ENCODE data around the gene LGI4. TPM values are rescaled to one million over a fixed set of nuclear protein-coding genes. Genes with fewer than 3 reads are reported as not detected.

The LGI4 gene
- total and polyA plus RNA-seq, 2 experiments from 2014 or later: 3.4 to 4.3 TPM

DNA sequence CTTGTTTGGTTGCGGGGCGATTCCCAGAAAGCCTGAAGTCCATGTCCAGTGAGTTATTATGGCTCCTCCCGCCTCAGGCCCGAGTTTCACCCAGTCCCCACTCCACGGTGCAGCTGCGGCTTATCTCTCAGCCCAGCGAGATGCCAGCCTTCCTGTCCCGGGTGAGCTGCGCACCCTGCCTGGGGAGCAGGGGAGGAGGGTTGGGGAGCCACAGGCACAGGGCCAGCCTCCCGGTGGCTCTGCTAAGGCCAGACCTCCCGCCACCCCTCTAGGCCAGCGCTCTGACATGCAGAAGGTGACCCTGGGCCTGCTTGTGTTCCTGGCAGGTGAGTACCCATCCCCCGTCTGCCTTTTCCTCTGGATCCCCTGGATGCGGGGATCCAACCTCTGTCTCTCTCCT lies 15.8 kb downstream of the LGI4 start (continued):
- TF ChIP-seq, protein P1, sequence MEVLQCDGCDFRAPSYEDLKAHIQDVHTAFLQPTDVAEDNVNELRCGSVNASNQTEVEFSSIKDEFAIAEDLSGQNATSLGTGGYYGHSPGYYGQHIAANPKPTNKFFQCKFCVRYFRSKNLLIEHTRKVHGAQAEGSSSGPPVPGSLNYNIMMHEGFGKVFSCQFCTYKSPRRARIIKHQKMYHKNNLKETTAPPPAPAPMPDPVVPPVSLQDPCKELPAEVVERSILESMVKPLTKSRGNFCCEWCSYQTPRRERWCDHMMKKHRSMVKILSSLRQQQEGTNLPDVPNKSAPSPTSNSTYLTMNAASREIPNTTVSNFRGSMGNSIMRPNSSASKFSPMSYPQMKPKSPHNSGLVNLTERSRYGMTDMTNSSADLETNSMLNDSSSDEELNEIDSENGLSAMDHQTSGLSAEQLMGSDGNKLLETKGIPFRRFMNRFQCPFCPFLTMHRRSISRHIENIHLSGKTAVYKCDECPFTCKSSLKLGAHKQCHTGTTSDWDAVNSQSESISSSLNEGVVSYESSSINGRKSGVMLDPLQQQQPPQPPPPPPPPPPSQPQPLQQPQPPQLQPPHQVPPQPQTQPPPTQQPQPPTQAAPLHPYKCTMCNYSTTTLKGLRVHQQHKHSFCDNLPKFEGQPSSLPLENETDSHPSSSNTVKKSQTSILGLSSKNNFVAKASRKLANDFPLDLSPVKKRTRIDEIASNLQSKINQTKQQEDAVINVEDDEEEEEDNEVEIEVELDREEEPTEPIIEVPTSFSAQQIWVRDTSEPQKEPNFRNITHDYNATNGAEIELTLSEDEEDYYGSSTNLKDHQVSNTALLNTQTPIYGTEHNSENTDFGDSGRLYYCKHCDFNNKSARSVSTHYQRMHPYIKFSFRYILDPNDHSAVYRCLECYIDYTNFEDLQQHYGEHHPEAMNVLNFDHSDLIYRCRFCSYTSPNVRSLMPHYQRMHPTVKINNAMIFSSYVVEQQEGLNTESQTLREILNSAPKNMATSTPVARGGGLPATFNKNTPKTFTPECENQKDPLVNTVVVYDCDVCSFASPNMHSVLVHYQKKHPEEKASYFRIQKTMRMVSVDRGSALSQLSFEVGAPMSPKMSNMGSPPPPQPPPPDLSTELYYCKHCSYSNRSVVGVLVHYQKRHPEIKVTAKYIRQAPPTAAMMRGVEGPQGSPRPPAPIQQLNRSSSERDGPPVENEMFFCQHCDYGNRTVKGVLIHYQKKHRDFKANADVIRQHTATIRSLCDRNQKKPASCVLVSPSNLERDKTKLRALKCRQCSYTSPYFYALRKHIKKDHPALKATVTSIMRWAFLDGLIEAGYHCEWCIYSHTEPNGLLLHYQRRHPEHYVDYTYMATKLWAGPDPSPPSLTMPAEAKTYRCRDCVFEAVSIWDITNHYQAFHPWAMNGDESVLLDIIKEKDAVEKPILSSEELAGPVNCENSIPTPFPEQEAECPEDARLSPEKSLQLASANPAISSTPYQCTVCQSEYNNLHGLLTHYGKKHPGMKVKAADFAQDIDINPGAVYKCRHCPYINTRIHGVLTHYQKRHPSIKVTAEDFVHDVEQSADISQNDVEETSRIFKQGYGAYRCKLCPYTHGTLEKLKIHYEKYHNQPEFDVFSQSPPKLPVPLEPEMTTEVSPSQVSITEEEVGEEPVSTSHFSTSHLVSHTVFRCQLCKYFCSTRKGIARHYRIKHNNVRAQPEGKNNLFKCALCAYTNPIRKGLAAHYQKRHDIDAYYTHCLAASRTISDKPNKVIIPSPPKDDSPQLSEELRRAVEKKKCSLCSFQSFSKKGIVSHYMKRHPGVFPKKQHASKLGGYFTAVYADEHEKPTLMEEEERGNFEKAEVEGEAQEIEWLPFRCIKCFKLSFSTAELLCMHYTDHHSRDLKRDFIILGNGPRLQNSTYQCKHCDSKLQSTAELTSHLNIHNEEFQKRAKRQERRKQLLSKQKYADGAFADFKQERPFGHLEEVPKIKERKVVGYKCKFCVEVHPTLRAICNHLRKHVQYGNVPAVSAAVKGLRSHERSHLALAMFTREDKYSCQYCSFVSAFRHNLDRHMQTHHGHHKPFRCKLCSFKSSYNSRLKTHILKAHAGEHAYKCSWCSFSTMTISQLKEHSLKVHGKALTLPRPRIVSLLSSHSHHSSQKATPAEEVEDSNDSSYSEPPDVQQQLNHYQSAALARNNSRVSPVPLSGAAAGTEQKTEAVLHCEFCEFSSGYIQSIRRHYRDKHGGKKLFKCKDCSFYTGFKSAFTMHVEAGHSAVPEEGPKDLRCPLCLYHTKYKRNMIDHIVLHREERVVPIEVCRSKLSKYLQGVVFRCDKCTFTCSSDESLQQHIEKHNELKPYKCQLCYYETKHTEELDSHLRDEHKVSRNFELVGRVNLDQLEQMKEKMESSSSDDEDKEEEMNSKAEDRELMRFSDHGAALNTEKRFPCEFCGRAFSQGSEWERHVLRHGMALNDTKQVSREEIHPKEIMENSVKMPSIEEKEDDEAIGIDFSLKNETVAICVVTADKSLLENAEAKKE (CRISPR knock-in tag; IDR thresholded peaks at IDR 0.05): no peak
- TF ChIP-seq POLR2AphosphoS5 (IDR thresholded peaks at IDR 0.05; ENCODE audit: low read depth) (no peak), CREB1 (CRISPR knock-in tag; IDR thresholded peaks at IDR 0.05; ENCODE audit: low read depth) (no peak), NANOG (IDR thresholded peaks at IDR 0.05; ENCODE audit: borderline replicate concordance) (no peak), STAT1 (IDR thresholded peaks at IDR 0.05; ENCODE audit: unreplicated experiment) (no peak)

DNA sequence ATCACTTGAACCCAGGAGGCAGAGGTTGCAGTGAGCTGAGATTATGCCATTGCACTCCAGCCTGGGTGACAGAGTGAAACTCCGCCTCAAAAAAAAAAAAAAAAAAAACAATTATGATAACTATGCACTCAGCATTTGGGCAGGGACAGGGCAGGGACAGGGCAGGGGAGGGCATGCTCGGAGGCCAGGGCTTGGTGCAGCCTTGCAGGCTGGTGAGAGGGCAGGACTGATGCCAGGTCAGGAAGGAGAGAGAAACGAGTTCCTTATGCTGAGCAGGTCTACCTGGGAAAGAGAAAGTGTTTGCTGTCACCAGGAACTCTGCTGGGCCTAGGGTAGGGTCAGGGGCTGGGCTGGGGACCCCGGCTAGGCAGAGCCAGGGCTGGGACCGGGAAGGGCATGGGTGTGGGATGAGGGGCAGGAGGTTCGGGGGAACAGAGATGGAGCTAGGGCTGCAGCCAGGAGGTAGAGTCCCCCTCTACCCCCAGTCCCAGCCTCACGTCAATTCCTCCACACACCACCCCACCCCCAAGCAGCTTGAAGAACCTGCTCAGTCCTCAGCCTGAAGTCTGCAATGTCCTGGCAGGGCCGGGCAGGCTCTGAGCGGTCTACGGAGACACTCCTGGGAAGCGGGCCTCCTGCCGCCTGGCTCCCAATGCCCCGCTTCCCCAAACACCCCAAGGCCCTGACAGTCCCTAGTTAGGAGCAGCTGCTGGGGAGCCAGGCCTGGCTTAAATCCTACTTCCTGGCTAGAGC lies 16.4 kb downstream of the LGI4 start:
- no peak for DNase-seq (ENCODE audit: low spot score)
- ATAC-seq: no peak; the same call in 2 of the 3 replicates
- no peak overlapping the region for H3K4me2 ChIP-seq
- peaks cover 22% of the 10 kb centered on the region for H3K27me3 Mint-ChIP-seq (ENCODE audit: insufficient read depth, low read depth, poor library complexity)
- H3K4me3 ChIP-seq: no peak overlapping the region
- H3K9me3 Mint-ChIP-seq: no peaks in the 10 kb centered on the region; the same call in 2 of the 3 replicates
- H3F3A ChIP-seq (replicated peaks; ENCODE audit: low read depth): no peaks in the 10 kb centered on the region
- H3K36me3 ChIP-seq (ENCODE audit: insufficient read depth): no peaks in the 10 kb centered on the region
- H3K79me2 ChIP-seq (replicated peaks; ENCODE audit: insufficient read depth): no peaks in the 10 kb centered on the region
- H3K4me1 Mint-ChIP-seq: peaks cover 44% of the 10 kb centered on the region
- no peaks in the 10 kb centered on the region for H4K20me1 ChIP-seq (replicated peaks; ENCODE audit: insufficient read depth)
- H3K4me1 ChIP-seq (ENCODE audit: insufficient read depth): peaks cover 29% of the 10 kb centered on the region
- no peak overlapping the region for H3K4me3 Mint-ChIP-seq
- no peak overlapping the region for H3K27ac Mint-ChIP-seq
- no peak overlapping the region for H3K27ac ChIP-seq (ENCODE audit: low read depth)
- no peaks in the 10 kb centered on the region for H3K9me2 ChIP-seq (ENCODE audit: insufficient read depth)
- no peaks in the 10 kb centered on the region for H3K27me3 ChIP-seq (ENCODE audit: insufficient read depth)
- TF ChIP-seq, protein P2, sequence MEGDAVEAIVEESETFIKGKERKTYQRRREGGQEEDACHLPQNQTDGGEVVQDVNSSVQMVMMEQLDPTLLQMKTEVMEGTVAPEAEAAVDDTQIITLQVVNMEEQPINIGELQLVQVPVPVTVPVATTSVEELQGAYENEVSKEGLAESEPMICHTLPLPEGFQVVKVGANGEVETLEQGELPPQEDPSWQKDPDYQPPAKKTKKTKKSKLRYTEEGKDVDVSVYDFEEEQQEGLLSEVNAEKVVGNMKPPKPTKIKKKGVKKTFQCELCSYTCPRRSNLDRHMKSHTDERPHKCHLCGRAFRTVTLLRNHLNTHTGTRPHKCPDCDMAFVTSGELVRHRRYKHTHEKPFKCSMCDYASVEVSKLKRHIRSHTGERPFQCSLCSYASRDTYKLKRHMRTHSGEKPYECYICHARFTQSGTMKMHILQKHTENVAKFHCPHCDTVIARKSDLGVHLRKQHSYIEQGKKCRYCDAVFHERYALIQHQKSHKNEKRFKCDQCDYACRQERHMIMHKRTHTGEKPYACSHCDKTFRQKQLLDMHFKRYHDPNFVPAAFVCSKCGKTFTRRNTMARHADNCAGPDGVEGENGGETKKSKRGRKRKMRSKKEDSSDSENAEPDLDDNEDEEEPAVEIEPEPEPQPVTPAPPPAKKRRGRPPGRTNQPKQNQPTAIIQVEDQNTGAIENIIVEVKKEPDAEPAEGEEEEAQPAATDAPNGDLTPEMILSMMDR (conservative IDR thresholded peaks at IDR 0.05; ENCODE audit: low read depth in 2 of 2): no peak
- no peaks in the 10 kb centered on the region for H3K36me3 Mint-ChIP-seq (ENCODE audit: low read depth)
- peak overlapping the region; percentile 56; the same call in 1 of the 2 replicates for H2AFZ ChIP-seq

Data from GM23338 (cell line).